NB4 (cell line): ENCODE data around the gene SEC31A.

ENCODE experiments used
- MYC ChIP-seq: IDR thresholded peaks from 2 replicates; pipeline ENCODE4 v1.6.1; 2011; ENCODE audit warnings: low read depth, low read length
- POLR2A ChIP-seq: IDR thresholded peaks from 2 replicates; pipeline ENCODE4 v1.6.1; 2011; ENCODE audit warnings: mild to moderate bottlenecking; ENCODE audit not compliant: insufficient read length; ENCODE audit errors: extremely low read depth
- TF ChIP-seq, protein P1 (sequence below): IDR thresholded peaks from one replicate; pipeline ENCODE4 v1.5.1; 2012; ENCODE audit warnings: low read depth, low read length
- TF ChIP-seq, protein P2 (sequence below): IDR thresholded peaks from 2 replicates; pipeline ENCODE4 v1.6.1; 2011; ENCODE audit warnings: low read depth, low read length

DNA sequence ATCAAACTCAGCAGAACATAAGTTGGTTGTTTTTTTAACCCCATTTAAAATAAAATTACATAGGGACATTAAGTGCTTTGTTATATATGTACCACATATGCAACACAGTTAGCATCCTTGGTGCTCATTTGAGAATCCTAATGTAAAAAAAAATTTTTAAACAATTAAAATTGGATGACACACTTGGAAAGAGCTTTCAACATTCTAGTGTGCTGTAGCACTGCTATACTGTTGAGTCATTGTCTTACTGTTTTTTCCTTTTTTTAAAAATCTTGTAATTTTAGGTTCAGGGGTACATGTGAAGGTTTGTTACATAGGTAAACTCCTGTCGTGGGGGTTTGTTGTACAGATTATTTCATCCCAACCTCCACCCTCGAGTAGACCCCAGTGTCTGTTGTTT is 22.4 kb upstream of the SEC31A start:
- TF ChIP-seq, protein P1, sequence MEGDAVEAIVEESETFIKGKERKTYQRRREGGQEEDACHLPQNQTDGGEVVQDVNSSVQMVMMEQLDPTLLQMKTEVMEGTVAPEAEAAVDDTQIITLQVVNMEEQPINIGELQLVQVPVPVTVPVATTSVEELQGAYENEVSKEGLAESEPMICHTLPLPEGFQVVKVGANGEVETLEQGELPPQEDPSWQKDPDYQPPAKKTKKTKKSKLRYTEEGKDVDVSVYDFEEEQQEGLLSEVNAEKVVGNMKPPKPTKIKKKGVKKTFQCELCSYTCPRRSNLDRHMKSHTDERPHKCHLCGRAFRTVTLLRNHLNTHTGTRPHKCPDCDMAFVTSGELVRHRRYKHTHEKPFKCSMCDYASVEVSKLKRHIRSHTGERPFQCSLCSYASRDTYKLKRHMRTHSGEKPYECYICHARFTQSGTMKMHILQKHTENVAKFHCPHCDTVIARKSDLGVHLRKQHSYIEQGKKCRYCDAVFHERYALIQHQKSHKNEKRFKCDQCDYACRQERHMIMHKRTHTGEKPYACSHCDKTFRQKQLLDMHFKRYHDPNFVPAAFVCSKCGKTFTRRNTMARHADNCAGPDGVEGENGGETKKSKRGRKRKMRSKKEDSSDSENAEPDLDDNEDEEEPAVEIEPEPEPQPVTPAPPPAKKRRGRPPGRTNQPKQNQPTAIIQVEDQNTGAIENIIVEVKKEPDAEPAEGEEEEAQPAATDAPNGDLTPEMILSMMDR, result no peak
- TF ChIP-seq POLR2A, result no peak
- no peak for TF ChIP-seq MYC
- TF ChIP-seq, protein P2, sequence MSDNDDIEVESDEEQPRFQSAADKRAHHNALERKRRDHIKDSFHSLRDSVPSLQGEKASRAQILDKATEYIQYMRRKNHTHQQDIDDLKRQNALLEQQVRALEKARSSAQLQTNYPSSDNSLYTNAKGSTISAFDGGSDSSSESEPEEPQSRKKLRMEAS, result no peak
